ENCODE results near the gene LMO1. TPM values are rescaled to one million over a fixed set of nuclear protein-coding genes. Genes with fewer than 3 reads are reported as not detected.

The LMO1 gene
- polyA plus RNA-seq, 1 of the 3 experiments (the other 2 are of a cell fraction) = 0.12 TPM

GRCh38 chr11:8293171-8293570 is 29.5 kb upstream of the LMO1 start:
- no peak overlapping the region for H3K27ac ChIP-seq (ENCODE audit: low read depth in 2 of 2, low read length in 1 of 2)
- peaks cover 0 to 22% of the 10 kb centered on the region in 2 experiments; a peak in 1 of 4 replicates for H3K4me1 ChIP-seq (ENCODE audit: control insufficient read depth in 1 of 2, insufficient read depth in 2 of 2, low read depth in 1 of 2, low read length in 1 of 2)
- CTCF ChIA-PET = interaction anchor here (1.0 to 1.1 kb wide), 2 partner anchors 48 to 51 kb away, joined by 3 read pairs; no protein-coding TSS in a partner anchor
- POLR2A ChIA-PET = no interaction called here
- TF ChIP-seq, protein P1, sequence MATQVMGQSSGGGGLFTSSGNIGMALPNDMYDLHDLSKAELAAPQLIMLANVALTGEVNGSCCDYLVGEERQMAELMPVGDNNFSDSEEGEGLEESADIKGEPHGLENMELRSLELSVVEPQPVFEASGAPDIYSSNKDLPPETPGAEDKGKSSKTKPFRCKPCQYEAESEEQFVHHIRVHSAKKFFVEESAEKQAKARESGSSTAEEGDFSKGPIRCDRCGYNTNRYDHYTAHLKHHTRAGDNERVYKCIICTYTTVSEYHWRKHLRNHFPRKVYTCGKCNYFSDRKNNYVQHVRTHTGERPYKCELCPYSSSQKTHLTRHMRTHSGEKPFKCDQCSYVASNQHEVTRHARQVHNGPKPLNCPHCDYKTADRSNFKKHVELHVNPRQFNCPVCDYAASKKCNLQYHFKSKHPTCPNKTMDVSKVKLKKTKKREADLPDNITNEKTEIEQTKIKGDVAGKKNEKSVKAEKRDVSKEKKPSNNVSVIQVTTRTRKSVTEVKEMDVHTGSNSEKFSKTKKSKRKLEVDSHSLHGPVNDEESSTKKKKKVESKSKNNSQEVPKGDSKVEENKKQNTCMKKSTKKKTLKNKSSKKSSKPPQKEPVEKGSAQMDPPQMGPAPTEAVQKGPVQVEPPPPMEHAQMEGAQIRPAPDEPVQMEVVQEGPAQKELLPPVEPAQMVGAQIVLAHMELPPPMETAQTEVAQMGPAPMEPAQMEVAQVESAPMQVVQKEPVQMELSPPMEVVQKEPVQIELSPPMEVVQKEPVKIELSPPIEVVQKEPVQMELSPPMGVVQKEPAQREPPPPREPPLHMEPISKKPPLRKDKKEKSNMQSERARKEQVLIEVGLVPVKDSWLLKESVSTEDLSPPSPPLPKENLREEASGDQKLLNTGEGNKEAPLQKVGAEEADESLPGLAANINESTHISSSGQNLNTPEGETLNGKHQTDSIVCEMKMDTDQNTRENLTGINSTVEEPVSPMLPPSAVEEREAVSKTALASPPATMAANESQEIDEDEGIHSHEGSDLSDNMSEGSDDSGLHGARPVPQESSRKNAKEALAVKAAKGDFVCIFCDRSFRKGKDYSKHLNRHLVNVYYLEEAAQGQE (IDR thresholded peaks at IDR 0.05; ENCODE audit: low read depth, low read length) = no peak
- no peak for TF ChIP-seq YY1 (IDR thresholded peaks at IDR 0.05; ENCODE audit: low read depth)
- TF ChIP-seq SIN3A (IDR thresholded peaks at IDR 0.05; ENCODE audit: borderline replicate concordance, low read depth, low read length) = no peak
- no peak for TF ChIP-seq RFX5 (IDR thresholded peaks at IDR 0.05; ENCODE audit: low read length)
- H4K20me1 ChIP-seq (ENCODE audit: insufficient read depth) = no peaks in the 10 kb centered on the region
- H3K36me3 ChIP-seq (replicated peaks in 1 of 2; ENCODE audit: control insufficient read depth in 1 of 2, insufficient read depth in 2 of 2, low read length in 1 of 2) = no peaks in the 10 kb centered on the region
- no peaks in the 10 kb centered on the region for H3K9me3 ChIP-seq
- no peak overlapping the region for H2AFZ ChIP-seq (ENCODE audit: low read depth)
- no peaks in the 10 kb centered on the region for H3F3A ChIP-seq (replicated peaks; ENCODE audit: insufficient read depth)
- no peak overlapping the region for H3K4me2 ChIP-seq
- H3K79me2 ChIP-seq (ENCODE audit: insufficient read depth) = no peaks in the 10 kb centered on the region
- H3K9me2 ChIP-seq = no peaks in the 10 kb centered on the region
- 62% methylated on average over 7 of the region's 7 CpGs for WGBS (ENCODE audit: low lambda C conversion rate)
- no peaks in the 10 kb centered on the region; the same call in 1 of the 2 replicates for H3K27me3 ChIP-seq (ENCODE audit: insufficient read depth)
- H3K9ac ChIP-seq = no peak overlapping the region
- H3K4me3 ChIP-seq (ENCODE audit: low read depth in 2 of 2, low read length in 1 of 2) = no peak overlapping the region
- DNase-seq = no peak

DNA sequence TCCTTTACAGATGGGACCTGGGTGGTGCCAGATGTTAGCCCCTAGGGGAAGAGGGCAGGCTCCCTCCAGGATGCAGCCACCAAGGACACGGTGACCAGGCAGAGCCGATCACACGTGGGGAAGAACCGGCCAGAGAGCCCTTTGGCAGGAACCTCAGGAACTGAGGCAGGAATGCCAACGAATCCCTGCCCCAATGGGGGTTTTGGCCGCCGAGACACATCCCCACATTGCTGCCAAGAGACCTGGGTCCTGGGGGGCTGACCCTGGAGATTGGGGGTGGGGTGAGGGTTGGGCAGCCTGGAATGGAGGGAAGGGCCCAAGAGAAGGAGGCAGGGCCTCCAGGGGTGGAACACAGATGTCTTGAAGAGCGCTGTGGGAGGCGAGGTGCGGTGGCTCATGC is 28.7 kb upstream of the LMO1 start:
- WGBS (ENCODE audit: low lambda C conversion rate) = 72% methylated on average over 5 of the region's 10 CpGs
- no peaks in the 10 kb centered on the region for H3K9me2 ChIP-seq
- no peak overlapping the region for H3K9ac ChIP-seq
- ChIA-PET POLR2A (no interaction called here), CTCF (interaction anchor here (1.0 kb wide), 1 partner anchor 50 kb away, joined by 3 read pairs; no protein-coding TSS in a partner anchor)
- no peaks in the 10 kb centered on the region for H3F3A ChIP-seq (replicated peaks; ENCODE audit: insufficient read depth)
- H2AFZ ChIP-seq (ENCODE audit: low read depth) = no peak overlapping the region
- no peak overlapping the region for H3K4me2 ChIP-seq
- H3K27ac ChIP-seq (ENCODE audit: low read depth in 2 of 2, low read length in 1 of 2) = no peak overlapping the region
- H3K9me3 ChIP-seq = no peaks in the 10 kb centered on the region
- H4K20me1 ChIP-seq (ENCODE audit: insufficient read depth) = no peaks in the 10 kb centered on the region
- no peak for DNase-seq
- H3K27me3 ChIP-seq (ENCODE audit: insufficient read depth) = no peaks in the 10 kb centered on the region; the same call in 1 of the 2 replicates
- no peaks in the 10 kb centered on the region for H3K79me2 ChIP-seq (ENCODE audit: insufficient read depth)
- peaks cover 0 to 25% of the 10 kb centered on the region in 2 experiments; a peak in 1 of 4 replicates for H3K4me1 ChIP-seq (ENCODE audit: control insufficient read depth in 1 of 2, insufficient read depth in 2 of 2, low read depth in 1 of 2, low read length in 1 of 2)
- H3K36me3 ChIP-seq (replicated peaks in 1 of 2; ENCODE audit: control insufficient read depth in 1 of 2, insufficient read depth in 2 of 2, low read length in 1 of 2) = no peaks in the 10 kb centered on the region
- no peak overlapping the region for H3K4me3 ChIP-seq (ENCODE audit: low read depth in 2 of 2, low read length in 1 of 2)
- no peak for TF ChIP-seq TAF1 (IDR thresholded peaks at IDR 0.05; ENCODE audit: borderline replicate concordance, low read depth, low read length)
- no peak for TF ChIP-seq NFIC (IDR thresholded peaks at IDR 0.05; ENCODE audit: borderline replicate concordance)
- no peak for TF ChIP-seq TCF12 (IDR thresholded peaks at IDR 0.05)
- no peak for TF ChIP-seq RAD21 (IDR thresholded peaks at IDR 0.05; ENCODE audit: low read length)
- no peak for TF ChIP-seq MEF2A (IDR thresholded peaks at IDR 0.05; ENCODE audit: borderline replicate concordance, low read depth)
- TF ChIP-seq EP300 (IDR thresholded peaks at IDR 0.05; ENCODE audit: borderline replicate concordance in 1 of 2, low read depth in 1 of 2, low read length in 1 of 2) = no peak
- TF ChIP-seq, protein P2, sequence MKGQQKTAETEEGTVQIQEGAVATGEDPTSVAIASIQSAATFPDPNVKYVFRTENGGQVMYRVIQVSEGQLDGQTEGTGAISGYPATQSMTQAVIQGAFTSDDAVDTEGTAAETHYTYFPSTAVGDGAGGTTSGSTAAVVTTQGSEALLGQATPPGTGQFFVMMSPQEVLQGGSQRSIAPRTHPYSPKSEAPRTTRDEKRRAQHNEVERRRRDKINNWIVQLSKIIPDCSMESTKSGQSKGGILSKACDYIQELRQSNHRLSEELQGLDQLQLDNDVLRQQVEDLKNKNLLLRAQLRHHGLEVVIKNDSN (IDR thresholded peaks at IDR 0.05; ENCODE audit: borderline replicate concordance, low read depth) = no peak
- TF ChIP-seq ZBTB33 (IDR thresholded peaks at IDR 0.05; ENCODE audit: borderline replicate concordance, low read depth) = no peak
- no peak for TF ChIP-seq RXRA (IDR thresholded peaks at IDR 0.05; ENCODE audit: borderline replicate concordance, low read depth)
- no peak for TF ChIP-seq FOXM1 (IDR thresholded peaks at IDR 0.05; ENCODE audit: low read depth)
- TF ChIP-seq, protein P3, sequence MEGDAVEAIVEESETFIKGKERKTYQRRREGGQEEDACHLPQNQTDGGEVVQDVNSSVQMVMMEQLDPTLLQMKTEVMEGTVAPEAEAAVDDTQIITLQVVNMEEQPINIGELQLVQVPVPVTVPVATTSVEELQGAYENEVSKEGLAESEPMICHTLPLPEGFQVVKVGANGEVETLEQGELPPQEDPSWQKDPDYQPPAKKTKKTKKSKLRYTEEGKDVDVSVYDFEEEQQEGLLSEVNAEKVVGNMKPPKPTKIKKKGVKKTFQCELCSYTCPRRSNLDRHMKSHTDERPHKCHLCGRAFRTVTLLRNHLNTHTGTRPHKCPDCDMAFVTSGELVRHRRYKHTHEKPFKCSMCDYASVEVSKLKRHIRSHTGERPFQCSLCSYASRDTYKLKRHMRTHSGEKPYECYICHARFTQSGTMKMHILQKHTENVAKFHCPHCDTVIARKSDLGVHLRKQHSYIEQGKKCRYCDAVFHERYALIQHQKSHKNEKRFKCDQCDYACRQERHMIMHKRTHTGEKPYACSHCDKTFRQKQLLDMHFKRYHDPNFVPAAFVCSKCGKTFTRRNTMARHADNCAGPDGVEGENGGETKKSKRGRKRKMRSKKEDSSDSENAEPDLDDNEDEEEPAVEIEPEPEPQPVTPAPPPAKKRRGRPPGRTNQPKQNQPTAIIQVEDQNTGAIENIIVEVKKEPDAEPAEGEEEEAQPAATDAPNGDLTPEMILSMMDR (IDR thresholded peaks at IDR 0.05) = no peak
- TF ChIP-seq FOXJ3 (CRISPR knock-in tag; IDR thresholded peaks at IDR 0.05) = no peak
- TF ChIP-seq MAX (IDR thresholded peaks at IDR 0.05; ENCODE audit: low read depth) = no peak
- TF ChIP-seq MXI1 (IDR thresholded peaks at IDR 0.05; ENCODE audit: low read depth, low read length) = no peak
- TF ChIP-seq POLR2AphosphoS5 (IDR thresholded peaks at IDR 0.05; ENCODE audit: low read depth, low read length) = no peak
